Gastroesophageal sphincter (tissue), 3 donors: Measurements from ENCODE around the gene ERCC6.

Source experiments
- EP300 ChIP-seq: sonication (generic); formaldehyde crosslinking; IDR thresholded peaks from one replicate; pipeline ENCODE4 v1.6.1; 2017; ENCODE audit warnings: antibody characterized with exemption, mild to moderate bottlenecking
- POLR2AphosphoS5 ChIP-seq: sonication (generic); formaldehyde crosslinking; IDR thresholded peaks from one replicate; pipeline ENCODE4 v1.6.1; 2017; ENCODE audit warnings: antibody characterized with exemption
- TF ChIP-seq, protein P1 (sequence below), 4 experiments: fragments of 200-600 bp in 2 of 4; fragments of 450-650 bp in 2 of 4; sonication (generic) in 1 of 4; IDR thresholded peaks; one replicate each; pipeline ENCODE4 v1.5.1; 2017 to 2019; ENCODE audit warnings: antibody characterized with exemption in 4 of 4, mild to moderate bottlenecking in 2 of 4, moderate library complexity in 2 of 4

- TF ChIP-seq, protein P1, sequence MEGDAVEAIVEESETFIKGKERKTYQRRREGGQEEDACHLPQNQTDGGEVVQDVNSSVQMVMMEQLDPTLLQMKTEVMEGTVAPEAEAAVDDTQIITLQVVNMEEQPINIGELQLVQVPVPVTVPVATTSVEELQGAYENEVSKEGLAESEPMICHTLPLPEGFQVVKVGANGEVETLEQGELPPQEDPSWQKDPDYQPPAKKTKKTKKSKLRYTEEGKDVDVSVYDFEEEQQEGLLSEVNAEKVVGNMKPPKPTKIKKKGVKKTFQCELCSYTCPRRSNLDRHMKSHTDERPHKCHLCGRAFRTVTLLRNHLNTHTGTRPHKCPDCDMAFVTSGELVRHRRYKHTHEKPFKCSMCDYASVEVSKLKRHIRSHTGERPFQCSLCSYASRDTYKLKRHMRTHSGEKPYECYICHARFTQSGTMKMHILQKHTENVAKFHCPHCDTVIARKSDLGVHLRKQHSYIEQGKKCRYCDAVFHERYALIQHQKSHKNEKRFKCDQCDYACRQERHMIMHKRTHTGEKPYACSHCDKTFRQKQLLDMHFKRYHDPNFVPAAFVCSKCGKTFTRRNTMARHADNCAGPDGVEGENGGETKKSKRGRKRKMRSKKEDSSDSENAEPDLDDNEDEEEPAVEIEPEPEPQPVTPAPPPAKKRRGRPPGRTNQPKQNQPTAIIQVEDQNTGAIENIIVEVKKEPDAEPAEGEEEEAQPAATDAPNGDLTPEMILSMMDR (IDR thresholded peaks at IDR 0.05), result no peak
- TF ChIP-seq EP300 (no peak), POLR2AphosphoS5 (no peak)
Observed at GRCh38 chr10:49526619-49527018, 12.3 kb downstream of the ERCC6 start.
